Spleen (tissue), 11 donors: Measurements from ENCODE around the gene SLC27A2. TPM values are rescaled to one million over a fixed set of nuclear protein-coding genes. Genes with fewer than 3 reads are reported as not detected.

Source experiments
- DNase-seq: peaks from one replicate; pipeline ENCODE4 v3.0.0-alpha.2; 2020
- H3K27ac ChIP-seq, 8 donors: fragments of 200-600 bp; sonication (generic) in 7 of 8; 1 replicate in 4 of 8; 2 replicates in 4 of 8; pipeline versions ENCODE4 v1.5.0 to v1.8.0; 2016 to 2021; ENCODE audit warnings: inconsistent platforms in 4 of 8, mild to moderate bottlenecking in 4 of 8, moderate library complexity in 1 of 8
- H3K27me3 ChIP-seq, 7 donors: fragments of 200-600 bp; sonication (generic) in 6 of 7; replicated peaks in 1 of 7; 1 replicate in 4 of 7; 2 replicates in 3 of 7; pipeline versions ENCODE4 v1.5.0 to v1.8.0; 2016 to 2021; ENCODE audit warnings: inconsistent platforms in 3 of 7, mild to moderate bottlenecking in 1 of 7
- H3K36me3 ChIP-seq, 6 donors: fragments of 200-600 bp; sonication (generic) in 5 of 6; 1 replicate in 4 of 6; 2 replicates in 2 of 6; pipeline versions ENCODE4 v1.5.0 to v1.8.0; 2016 to 2021; ENCODE audit warnings: inconsistent platforms in 2 of 6
- H3K4me1 ChIP-seq, 6 donors: fragments of 200-600 bp; sonication (generic) in 5 of 6; 1 replicate in 3 of 6; 2 replicates in 3 of 6; pipeline versions ENCODE4 v1.5.0 to v1.8.0; 2016 to 2021; ENCODE audit warnings: inconsistent platforms in 3 of 6
- H3K4me3 ChIP-seq, 8 donors: fragments of 200-600 bp; sonication (generic) in 7 of 8; 1 replicate in 4 of 8; 2 replicates in 4 of 8; pipeline versions ENCODE4 v1.5.0 to v1.8.0; 2016 to 2021; ENCODE audit warnings: inconsistent platforms in 4 of 8, mild to moderate bottlenecking in 4 of 8, moderate library complexity in 2 of 8
- H3K9me3 ChIP-seq, 8 donors: fragments of 200-600 bp; sonication (generic) in 7 of 8; 1 replicate in 4 of 8; 2 replicates in 4 of 8; pipeline versions ENCODE4 v1.5.0 to v1.8.0; 2016 to 2021; ENCODE audit warnings: inconsistent platforms in 4 of 8
- CTCF ChIP-seq, 11 experiments: fragments of 200-600 bp in 7 of 11; fragments of 450-650 bp in 4 of 11; sonication (generic) in 4 of 11; IDR thresholded peaks in 8 of 11; conservative IDR thresholded peaks in 3 of 11; 1 replicate in 7 of 11; 2 replicates in 4 of 11; pipeline versions ENCODE4 v1.4.0 to v1.8.0; 2016 to 2021; ENCODE audit warnings: antibody characterized with exemption in 11 of 11, inconsistent platforms in 4 of 11, mild to moderate bottlenecking in 1 of 11
- POLR2A ChIP-seq, 3 donors: fragments of 450-650 bp; IDR thresholded peaks; one replicate each; pipeline ENCODE4 v1.5.1; 2017; ENCODE audit warnings: antibody characterized with exemption in 3 of 3, mild to moderate bottlenecking in 1 of 3
- POLR2AphosphoS5 ChIP-seq, 3 donors: sonication (generic); formaldehyde crosslinking; IDR thresholded peaks; one replicate each; pipeline ENCODE4 v1.5.1; 2017; ENCODE audit warnings: antibody characterized with exemption in 3 of 3
- WGBS, 5 donors: extraction: QIAGEN DNeasy Blood & Tissue Kit in 3 of 5; methylation state at CpG; one replicate each; pipeline versions ENCODE4 v1.1.5 to v1.1.7; 2013 to 2018; 5-methylcytosine and 5-hydroxymethylcytosine counted together
- intact Hi-C: fragments of 100-400 bp; cut with DNase I; formaldehyde crosslinking; loops from one replicate; pipeline ENCODE4 v1.15.0; 2023; ENCODE audit warnings: low total_unique reads
- polyA plus RNA-seq, 3 donors: library from polyadenylated mRNA; stranded (reverse); fragments of 200-250 nt; gene quantifications; one replicate each; pipeline ENCODE4 v1.2.1, GENCODE V29; 2013
- total RNA-seq, 7 donors: library from RNA; depleted of rRNA in 3 of 7; stranded (reverse); fragments of >200 nt in 3 of 7; fragmentation: NEBNext Ultra II Directional in 4 of 7; extraction: Animal tissue kit (Norgen Biotek cat#: 25700) in 4 of 7; gene quantifications; one replicate each; pipeline versions ENCODE4 v1.1.0 to v1.2.1, GENCODE V29; 2016 to 2021
- donor health status: healthy with polysubstance abuse.
- donor health status: DM: no; HTN: no; CAD: no; lungs with moderate emphysema.
- donor health status: DM: no; HTN: no; CAD: no.
- donor health status: Bipolar disorder and iron deficiency.
- donor health status: healthy.
- donor health status: DM: no; HTN: no; CAD: no.
- donor health status: DM: yes; HTN: yes; CAD: no.

SLC27A2 gene
- total and polyA plus RNA-seq, 10 donors = 0.15 to 1.3 (median 0.39) TPM; not detected in 1

GRCh38 chr15:50228866-50229265, 46.9 kb downstream of the SLC27A2 start:
- 94 to 98% (median 95%) methylated on average over 3 of the region's 3 CpGs for WGBS, 5 donors
- intact Hi-C loops = no loop called here
- DNase-seq = no peak
- no peak for TF ChIP-seq POLR2AphosphoS5 (IDR thresholded peaks at IDR 0.05)
- no peak for TF ChIP-seq POLR2A (IDR thresholded peaks at IDR 0.05)
- TF ChIP-seq CTCF (IDR thresholded peaks at IDR 0.05 in 8 of 11, conservative IDR thresholded peaks at IDR 0.05 in 3 of 11) = no peak
- no peak overlapping the region for H3K27ac ChIP-seq
- no peaks in the 10 kb centered on the region for H3K9me3 ChIP-seq
- peaks cover 0 to 14% (median 0%) of the 10 kb centered on the region in 6 donors for H3K36me3 ChIP-seq
- H3K4me3 ChIP-seq = no peak overlapping the region
- no peaks in the 10 kb centered on the region for H3K27me3 ChIP-seq
- H3K4me1 ChIP-seq = no peaks in the 10 kb centered on the region

GRCh38 chr15:50229336-50229735, 47.3 kb downstream of the SLC27A2 start:
- no peak overlapping the region for H3K27ac ChIP-seq
- intact Hi-C loops = no loop called here
- H3K9me3 ChIP-seq = no peaks in the 10 kb centered on the region
- no peaks in the 10 kb centered on the region for H3K27me3 ChIP-seq
- TF ChIP-seq POLR2AphosphoS5 (IDR thresholded peaks at IDR 0.05) = no peak
- TF ChIP-seq POLR2A (IDR thresholded peaks at IDR 0.05) = no peak
- TF ChIP-seq CTCF (IDR thresholded peaks at IDR 0.05 in 8 of 11, conservative IDR thresholded peaks at IDR 0.05 in 3 of 11) = no peak
- peaks cover 0 to 11% (median 0%) of the 10 kb centered on the region in 6 donors for H3K36me3 ChIP-seq
- no peaks in the 10 kb centered on the region for H3K4me1 ChIP-seq
- DNase-seq = no peak
- H3K4me3 ChIP-seq = no peak overlapping the region
- WGBS, 5 donors = 73 to 95% (median 82%) methylated on average over 3 of the region's 3 CpGs

- Histone ChIP-seq H3K4me1 (no peaks in the 10 kb centered on the region), H3K27me3 (no peaks in the 10 kb centered on the region), H3K4me3 (no peak overlapping the region), H3K36me3 (peaks cover 0 to 11% (median 0%) of the 10 kb centered on the region in 6 donors), H3K27ac (no peak overlapping the region), H3K9me3 (no peaks in the 10 kb centered on the region)
- intact Hi-C loops = no loop called here
- DNase-seq = no peak
- TF ChIP-seq POLR2AphosphoS5 (IDR thresholded peaks at IDR 0.05) (no peak), POLR2A (IDR thresholded peaks at IDR 0.05) (no peak)
Measured at GRCh38 chr15:50231761-50232160, 49.8 kb downstream of the SLC27A2 start.

GRCh38 chr15:50232791-50233190, 50.8 kb downstream of the SLC27A2 start:
- Histone ChIP-seq H3K9me3 (no peaks in the 10 kb centered on the region), H3K4me3 (no peak overlapping the region), H3K36me3 (peaks cover 0 to 7% (median 0%) of the 10 kb centered on the region in 6 donors), H3K27ac (no peak overlapping the region), H3K27me3 (no peaks in the 10 kb centered on the region), H3K4me1 (no peaks in the 10 kb centered on the region)
- no peak for DNase-seq
- intact Hi-C loops = no loop called here
- 73 to 93% (median 81%) methylated on average over 2 of the region's 2 CpGs for WGBS, 5 donors
- TF ChIP-seq CTCF (IDR thresholded peaks at IDR 0.05 in 8 of 11, conservative IDR thresholded peaks at IDR 0.05 in 3 of 11) = no peak
- no peak for TF ChIP-seq POLR2A (IDR thresholded peaks at IDR 0.05)
- no peak for TF ChIP-seq POLR2AphosphoS5 (IDR thresholded peaks at IDR 0.05)

GRCh38 chr15:50233192-50233736, 51.3 kb downstream of the SLC27A2 start:
- intact Hi-C loops = no loop called here
- H3K4me3 ChIP-seq = no peak overlapping the region
- H3K27ac ChIP-seq = no peak overlapping the region
- H3K36me3 ChIP-seq = peaks cover 0 to 7% (median 0%) of the 10 kb centered on the region in 6 donors
- no peaks in the 10 kb centered on the region for H3K4me1 ChIP-seq
- no peak for DNase-seq
- no peaks in the 10 kb centered on the region for H3K9me3 ChIP-seq
- no peaks in the 10 kb centered on the region for H3K27me3 ChIP-seq
- TF ChIP-seq POLR2AphosphoS5 (IDR thresholded peaks at IDR 0.05) = no peak
- no peak for TF ChIP-seq POLR2A (IDR thresholded peaks at IDR 0.05)
